Neuronal stem cell (in vitro differentiated cells): Measurements from ENCODE around the gene CXCR4.

ENCODE experiments used
- DNase-seq: peaks from one replicate; pipeline ENCODE4 v3.0.0-alpha.2; 2013; ENCODE audit warnings: low spot score
- H2AFZ ChIP-seq: one replicate; pipeline ENCODE4 v1.6.1; 2013; ENCODE audit warnings: mild to moderate bottlenecking, low read length, inconsistent platforms
- H2AK5ac ChIP-seq: 2 replicates; pipeline ENCODE4 v1.6.1; 2013; ENCODE audit warnings: low read depth, mild to moderate bottlenecking, inconsistent platforms, low read length, moderate library complexity, mixed read lengths
- H2BK120ac ChIP-seq: 2 replicates; pipeline ENCODE4 v1.6.1; 2013; ENCODE audit warnings: low read depth, mild to moderate bottlenecking, inconsistent platforms, low read length, moderate library complexity, mixed read lengths
- H2BK12ac ChIP-seq: one replicate; pipeline ENCODE4 v1.6.1; 2013; ENCODE audit warnings: low read length, inconsistent platforms
- H2BK15ac ChIP-seq: 2 replicates; pipeline ENCODE4 v1.6.1; 2013; ENCODE audit warnings: mild to moderate bottlenecking, low read length, inconsistent platforms, mixed read lengths
- H2BK5ac ChIP-seq: one replicate; pipeline ENCODE4 v1.6.1; 2013; ENCODE audit warnings: inconsistent platforms, mild to moderate bottlenecking, low read length, moderate library complexity
- H3K14ac ChIP-seq: one replicate; pipeline ENCODE4 v1.6.1; 2013; ENCODE audit warnings: low read length, inconsistent platforms
- H3K18ac ChIP-seq: 2 replicates; pipeline ENCODE4 v1.6.1; 2013; ENCODE audit warnings: low read length, inconsistent platforms
- H3K23ac ChIP-seq: 2 replicates; pipeline ENCODE4 v1.6.1; 2013; ENCODE audit warnings: low read depth, mild to moderate bottlenecking, mixed read lengths, low read length, inconsistent platforms; ENCODE audit not compliant: poor library complexity
- H3K27ac ChIP-seq: replicated peaks from 3 replicates; pipeline ENCODE4 v1.5.1; 2013; ENCODE audit warnings: low read length, inconsistent platforms
- H3K27me3 ChIP-seq, 3 experiments: 2 replicates each; pipeline ENCODE4 v1.6.1; 2013; ENCODE audit warnings: low read length in 3 of 3, mild to moderate bottlenecking in 2 of 3, inconsistent platforms in 1 of 3, low read depth in 1 of 3, mixed read lengths in 1 of 3, moderate library complexity in 1 of 3; ENCODE audit not compliant: control insufficient read depth in 3 of 3, insufficient read depth in 3 of 3
- H3K36me3 ChIP-seq, 2 donors: replicated peaks in 1 of 2; 2 replicates each; pipeline ENCODE4 v1.6.1; 2013; ENCODE audit warnings: low read length in 2 of 2; ENCODE audit not compliant: control insufficient read depth in 2 of 2, insufficient read depth in 2 of 2
- H3K4ac ChIP-seq: 2 replicates; pipeline ENCODE4 v1.6.1; 2013; ENCODE audit warnings: inconsistent platforms, mild to moderate bottlenecking, low read length, moderate library complexity
- H3K4me1 ChIP-seq, 2 donors: 1 replicate in 1 of 2; 2 replicates in 1 of 2; pipeline ENCODE4 v1.6.1; 2013; ENCODE audit warnings: low read length in 2 of 2, low read depth in 1 of 2; ENCODE audit not compliant: control insufficient read depth in 2 of 2, insufficient read depth in 1 of 2
- H3K4me2 ChIP-seq: one replicate; pipeline ENCODE4 v1.6.1; 2013; ENCODE audit warnings: mild to moderate bottlenecking, low read length, inconsistent platforms; ENCODE audit not compliant: insufficient read depth, poor library complexity, severe bottlenecking
- H3K4me3 ChIP-seq, 2 donors: 2 replicates each; pipeline ENCODE4 v1.5.1; 2013; ENCODE audit warnings: low read length in 2 of 2, mild to moderate bottlenecking in 2 of 2, inconsistent platforms in 1 of 2, moderate library complexity in 1 of 2
- H3K79me1 ChIP-seq: one replicate; pipeline ENCODE4 v1.6.1; 2013; ENCODE audit warnings: low read depth, mild to moderate bottlenecking, inconsistent platforms, low read length, moderate library complexity
- H3K9ac ChIP-seq: one replicate; pipeline ENCODE4 v1.6.1; 2013; ENCODE audit warnings: mild to moderate bottlenecking, low read depth, low read length, inconsistent platforms; ENCODE audit not compliant: poor library complexity
- H3K9me3 ChIP-seq, 2 donors: replicated peaks in 1 of 2; 2 replicates each; pipeline versions ENCODE3 to v1.6.1; 2013; ENCODE audit warnings: low read length in 2 of 2, mild to moderate bottlenecking in 2 of 2, inconsistent platforms in 1 of 2, low read depth in 1 of 2, mixed read lengths in 1 of 2, moderate library complexity in 1 of 2; ENCODE audit not compliant: control insufficient read depth in 2 of 2, insufficient read depth in 1 of 2
- H4K8ac ChIP-seq: one replicate; pipeline ENCODE4 v1.6.1; 2013; ENCODE audit warnings: low read depth, mild to moderate bottlenecking, inconsistent platforms, low read length, moderate library complexity
- H4K91ac ChIP-seq: one replicate; pipeline ENCODE4 v1.6.1; 2013; ENCODE audit warnings: low read length, low read depth, mild to moderate bottlenecking, inconsistent platforms; ENCODE audit not compliant: poor library complexity
- WGBS, 2 donors: extraction: QIAGEN DNeasy Blood & Tissue Kit; methylation state at CpG; one replicate each; pipeline ENCODE4 v1.1.7; 2013; ENCODE audit warnings: missing lambda C conversion rate in 2 of 2, mixed read lengths in 1 of 2; ENCODE audit not compliant: insufficient read length in 2 of 2, insufficient replicate concordance in 1 of 2; ENCODE audit errors: extremely low coverage in 2 of 2; 5-methylcytosine and 5-hydroxymethylcytosine counted together

CXCR4 gene

DNA sequence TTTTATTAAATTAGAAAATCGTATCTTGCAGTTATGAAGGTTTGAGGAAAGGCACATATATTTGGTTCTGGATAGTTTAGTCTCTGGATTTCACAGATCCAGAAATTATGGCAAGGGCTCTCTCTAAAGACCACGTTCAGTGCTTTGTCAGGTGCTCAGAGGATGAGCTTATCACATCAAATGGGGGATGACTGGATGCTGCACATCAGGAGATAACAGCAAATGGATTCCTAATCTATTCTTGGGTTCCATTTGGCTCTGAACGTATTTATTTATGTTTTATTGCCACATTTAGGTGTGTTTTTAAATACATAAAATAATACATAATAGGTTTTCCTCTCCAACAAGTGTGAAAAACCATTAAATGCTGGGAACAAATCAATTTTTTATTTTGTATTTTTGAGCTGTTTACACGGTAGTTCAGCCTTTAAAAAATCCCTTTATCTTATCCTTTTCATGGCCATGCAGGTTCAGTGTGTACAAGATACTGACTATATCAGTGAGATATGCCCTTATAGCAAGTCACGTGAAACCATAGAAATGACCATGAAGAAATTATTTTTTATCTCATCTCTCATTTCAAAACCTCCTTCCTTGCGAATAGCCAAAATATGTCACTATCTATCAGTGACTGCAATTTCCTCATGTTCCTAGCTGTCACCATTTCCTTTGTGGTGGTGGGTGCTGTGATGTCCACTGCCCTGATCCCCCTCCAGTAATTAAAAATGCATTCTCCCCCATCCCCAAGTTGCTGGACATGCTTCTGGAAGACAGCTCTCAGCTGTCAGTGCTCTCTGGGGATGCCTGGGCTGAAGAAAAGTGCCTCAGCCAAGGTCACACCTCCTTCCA is 25.9 kb upstream of the CXCR4 start:
- H3K36me3 ChIP-seq = no peaks in the 10 kb centered on the region
- H3K18ac ChIP-seq = peak overlapping the region; percentile 11
- no peak overlapping the region for H3K23ac ChIP-seq
- no peak overlapping the region for H3K4me2 ChIP-seq
- peaks cover 0 to 11% (median 0%) of the 10 kb centered on the region in 3 experiments for H3K27me3 ChIP-seq
- no peak overlapping the region for H3K14ac ChIP-seq
- H2AFZ ChIP-seq = no peak overlapping the region
- H3K9me3 ChIP-seq = no peaks in the 10 kb centered on the region
- no peaks in the 10 kb centered on the region for H3K79me1 ChIP-seq
- H2AK5ac ChIP-seq = no peak overlapping the region
- no peak overlapping the region for H2BK15ac ChIP-seq
- H2BK12ac ChIP-seq = no peak overlapping the region
- no peaks in the 10 kb centered on the region for H3K4me1 ChIP-seq
- no CpG with 5 or more reads among the region's 6 CpGs for WGBS, 2 donors
- no peak overlapping the region for H2BK120ac ChIP-seq
- H2BK5ac ChIP-seq = no peak overlapping the region
- no peak overlapping the region for H4K8ac ChIP-seq
- no peak overlapping the region for H3K9ac ChIP-seq
- DNase-seq = no peak
- no peak overlapping the region for H4K91ac ChIP-seq
- no peak overlapping the region for H3K4ac ChIP-seq
- no peak overlapping the region for H3K27ac ChIP-seq
- H3K4me3 ChIP-seq = no peak overlapping the region

DNA sequence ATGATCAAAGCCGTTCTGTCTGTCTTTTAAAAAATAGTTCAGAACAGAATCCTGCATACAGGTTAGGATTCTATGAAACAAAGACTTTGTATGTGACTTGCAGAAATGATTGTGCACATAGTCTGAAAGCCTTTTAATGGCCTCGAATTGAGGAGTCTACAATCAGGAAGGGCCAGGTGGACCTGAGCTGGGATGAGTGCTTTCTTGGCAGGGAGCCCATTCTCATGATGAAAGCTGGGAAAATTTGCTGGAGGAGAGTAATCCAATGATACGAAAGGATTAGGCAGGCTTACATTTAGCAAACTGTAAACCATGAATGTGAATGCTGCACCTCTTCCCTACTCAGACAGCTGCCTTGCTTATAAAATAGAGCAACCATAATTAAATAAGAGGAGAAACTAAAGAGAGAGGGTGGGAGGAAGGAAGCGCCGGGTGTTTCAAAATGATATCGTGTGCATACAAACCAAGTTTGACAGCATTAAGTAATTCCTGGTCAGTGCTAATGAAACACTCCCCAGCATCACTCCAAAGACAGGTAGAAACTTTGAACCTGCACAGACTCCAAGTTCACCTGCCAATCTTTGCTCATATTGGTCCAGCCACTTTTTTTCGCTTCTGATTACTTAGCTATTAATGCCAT is 23.7 kb upstream of the CXCR4 start:
- H3K4me3 ChIP-seq = no peak overlapping the region
- H3K4me1 ChIP-seq = no peaks in the 10 kb centered on the region
- H3K36me3 ChIP-seq = no peaks in the 10 kb centered on the region
- no peaks in the 10 kb centered on the region for H3K79me1 ChIP-seq
- no peak for DNase-seq
- H3K9me3 ChIP-seq = no peaks in the 10 kb centered on the region
- no peak overlapping the region for H4K8ac ChIP-seq
- H2AFZ ChIP-seq = no peak overlapping the region
- H3K27ac ChIP-seq = no peak overlapping the region
- H3K18ac ChIP-seq = no peak overlapping the region
- no peak overlapping the region for H2BK15ac ChIP-seq
- no peak overlapping the region for H4K91ac ChIP-seq
- H2AK5ac ChIP-seq = no peak overlapping the region
- H3K14ac ChIP-seq = no peak overlapping the region
- no peak overlapping the region for H3K4me2 ChIP-seq
- no CpG with 5 or more reads among the region's 7 CpGs for WGBS, 2 donors
- H2BK12ac ChIP-seq = no peak overlapping the region
- no peak overlapping the region for H3K23ac ChIP-seq
- no peak overlapping the region for H2BK120ac ChIP-seq
- H2BK5ac ChIP-seq = no peak overlapping the region
- no peak overlapping the region for H3K9ac ChIP-seq
- H3K27me3 ChIP-seq = peaks cover 0 to 11% (median 0%) of the 10 kb centered on the region in 3 experiments
- H3K4ac ChIP-seq = no peak overlapping the region

DNA sequence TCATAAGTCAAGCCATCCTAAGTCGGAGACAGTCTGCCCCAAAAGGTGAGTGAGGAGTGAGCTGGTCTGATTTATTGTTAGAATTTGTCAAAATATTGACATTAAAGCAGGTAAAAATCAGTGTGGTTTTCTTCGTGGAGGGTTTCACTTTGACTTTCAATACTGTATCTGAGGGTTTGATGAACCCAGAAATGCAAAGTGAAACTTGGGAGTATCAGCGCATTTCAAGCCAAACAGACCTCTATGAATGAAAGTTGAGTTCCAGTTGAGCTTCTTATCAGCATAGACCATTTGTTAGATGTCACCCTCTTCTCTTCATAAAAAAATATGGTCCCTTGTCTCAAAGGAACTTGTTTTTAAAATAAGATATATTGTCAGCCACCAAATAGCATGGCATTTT is 21.7 kb upstream of the CXCR4 start:
- no peaks in the 10 kb centered on the region for H3K9me3 ChIP-seq
- H3K27me3 ChIP-seq = peaks cover 0 to 15% (median 0%) of the 10 kb centered on the region in 3 experiments
- H3K27ac ChIP-seq = no peak overlapping the region
- H4K8ac ChIP-seq = no peak overlapping the region
- no peaks in the 10 kb centered on the region for H3K4me1 ChIP-seq
- H3K18ac ChIP-seq = no peak overlapping the region
- WGBS, 2 donors = no CpG with 5 or more reads among the region's 3 CpGs
- no peak overlapping the region for H3K14ac ChIP-seq
- no peak overlapping the region for H3K23ac ChIP-seq
- H2BK5ac ChIP-seq = no peak overlapping the region
- H3K4ac ChIP-seq = no peak overlapping the region
- no peak overlapping the region for H2BK120ac ChIP-seq
- no peaks in the 10 kb centered on the region for H3K79me1 ChIP-seq
- no peak overlapping the region for H3K4me2 ChIP-seq
- no peak overlapping the region for H2AK5ac ChIP-seq
- no peak overlapping the region for H2BK12ac ChIP-seq
- no peak overlapping the region for H2BK15ac ChIP-seq
- H3K9ac ChIP-seq = no peak overlapping the region
- H3K4me3 ChIP-seq = no peak overlapping the region
- H2AFZ ChIP-seq = no peak overlapping the region
- no peak overlapping the region for H4K91ac ChIP-seq
- H3K36me3 ChIP-seq = no peaks in the 10 kb centered on the region
- no peak for DNase-seq

DNA sequence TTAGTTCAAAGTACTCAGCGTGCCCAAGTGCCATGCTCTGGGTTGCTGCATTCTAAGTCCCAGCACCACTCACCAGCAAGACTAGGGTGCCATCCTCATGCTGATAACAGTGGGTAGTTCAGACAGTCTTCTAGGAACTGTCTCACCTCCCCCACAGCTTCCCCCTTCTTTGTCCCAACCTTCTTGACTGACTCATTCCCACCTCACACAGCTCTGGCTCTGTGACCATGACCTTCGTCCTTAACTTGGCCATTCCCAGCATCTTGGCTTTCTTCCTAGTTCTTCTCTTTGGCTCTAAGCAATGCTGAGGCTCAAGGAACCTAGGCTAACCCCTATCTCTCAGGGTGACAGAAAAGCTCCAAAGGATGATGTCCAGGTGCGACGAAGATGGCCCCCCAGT is 20.0 kb upstream of the CXCR4 start:
- H3K14ac ChIP-seq = no peak overlapping the region
- peaks cover 1 to 6% of the 10 kb centered on the region in 2 donors for H3K4me1 ChIP-seq
- no peaks in the 10 kb centered on the region for H3K9me3 ChIP-seq
- H3K79me1 ChIP-seq = no peaks in the 10 kb centered on the region
- no peaks in the 10 kb centered on the region for H3K36me3 ChIP-seq
- H3K27me3 ChIP-seq = peaks cover 0 to 15% (median 0%) of the 10 kb centered on the region in 3 experiments
- no peak overlapping the region for H2BK5ac ChIP-seq
- no peak overlapping the region for H3K23ac ChIP-seq
- H4K8ac ChIP-seq = no peak overlapping the region
- no peak overlapping the region for H2AFZ ChIP-seq
- H3K27ac ChIP-seq = no peak overlapping the region
- no peak overlapping the region for H3K4me2 ChIP-seq
- H3K4ac ChIP-seq = no peak overlapping the region
- no peak overlapping the region for H2BK12ac ChIP-seq
- H2AK5ac ChIP-seq = no peak overlapping the region
- no peak overlapping the region for H2BK120ac ChIP-seq
- H4K91ac ChIP-seq = no peak overlapping the region
- no peak overlapping the region for H3K18ac ChIP-seq
- no peak overlapping the region for H3K4me3 ChIP-seq
- DNase-seq = no peak
- no peak overlapping the region for H3K9ac ChIP-seq
- WGBS, 2 donors = no CpG with 5 or more reads among the region's 4 CpGs
- no peak overlapping the region for H2BK15ac ChIP-seq
